Natural killer cell treated with Interleukin-12 subunit alpha and Interleukin-12 subunit beta and Interleukin-15 and Interleukin-18, amount 100 ng/mL, for 72 hours (primary cell): Measurements from ENCODE around the gene BRDT. TPM values are rescaled to one million over a fixed set of nuclear protein-coding genes. Genes with fewer than 3 reads are reported as not detected.
A peak's percentile ranks its signal among the peaks of the same experiment; 100 is the strongest.
"Not testable (repeated sequence)": the region's sequence is repeated elsewhere in the genome, so short reads cannot be mapped to it uniquely, and the experiment has no call there.

Experiments used
- ATAC-seq, 2 donors: fragments of 150-1000 bp; cut with Tn5 transposase in 1 of 2; sonication (Bioruptor Pico), chemical (Tn5 transposase) in 1 of 2; 2 replicates each; pipeline ENCODE4 v1.10.0; 2021
- DNase-seq: peaks from one replicate; pipeline ENCODE4 v3.0.0; 2022; ENCODE audit warnings: low spot score
- H3K27ac Mint-ChIP-seq, 2 donors: 1 replicate in 1 of 2; 2 replicates in 1 of 2; pipeline ENCODE4 v1.8.0; 2022; ENCODE audit warnings: mixed read lengths in 2 of 2, mild to moderate bottlenecking in 1 of 2, moderate library complexity in 1 of 2
- H3K27me3 Mint-ChIP-seq, 2 donors: 1 replicate in 1 of 2; 2 replicates in 1 of 2; pipeline ENCODE4 v1.8.0; 2022; ENCODE audit warnings: mixed read lengths in 2 of 2
- H3K36me3 Mint-ChIP-seq: one replicate; pipeline ENCODE4 v1.8.0; 2022; ENCODE audit warnings: mixed read lengths
- H3K4me1 Mint-ChIP-seq, 2 donors: 1 replicate in 1 of 2; 2 replicates in 1 of 2; pipeline ENCODE4 v1.8.0; 2022; ENCODE audit warnings: low read depth in 2 of 2, mixed read lengths in 2 of 2, mild to moderate bottlenecking in 1 of 2
- H3K4me3 Mint-ChIP-seq: one replicate; pipeline ENCODE4 v1.8.0; 2022; ENCODE audit warnings: mixed read lengths
- H3K9me3 Mint-ChIP-seq: 2 replicates; pipeline ENCODE4 v1.8.0; 2022; ENCODE audit warnings: mixed read lengths
- total RNA-seq, 2 donors: library from RNA; stranded (reverse); gene quantifications; one replicate each; pipeline ENCODE4 v1.2.3, GENCODE V29; 2022

BRDT gene
- total RNA-seq, 2 donors from 2014 or later = not detected

- peak in 1 of 2 donors; percentile 45 for ATAC-seq
These were observed 67.6 kb downstream of the BRDT start for GRCh38 chr1:92016720-92017316.

GRCh38 chr1:92017656-92018055 is 68.5 kb downstream of the BRDT start:
- Mint-ChIP-seq H3K4me3 (peak overlapping the region; percentile 25), H3K27me3 (no peaks in the 10 kb centered on the region), H3K36me3 (no peaks in the 10 kb centered on the region), H3K9me3 (no peaks in the 10 kb centered on the region), H3K4me1 (peaks cover 19 to 20% of the 10 kb centered on the region in 2 donors), H3K27ac (peak overlapping the region; percentile 1 to 15)
- ATAC-seq = no peak
- DNase-seq = no peak

More at GRCh38 chr1:92016720-92017316, 67.6 kb downstream of the BRDT start:
- DNase-seq = no peak
- Mint-ChIP-seq H3K9me3 (no peaks in the 10 kb centered on the region), H3K4me3 (peak overlapping the region; percentile 38), H3K27ac (peak overlapping the region in 1 of 2 donors; percentile 2), H3K4me1 (peaks cover 19 to 20% of the 10 kb centered on the region in 2 donors), H3K36me3 (no peaks in the 10 kb centered on the region), H3K27me3 (no peaks in the 10 kb centered on the region)

GRCh38 chr1:92026042-92026441 is 76.8 kb downstream of the BRDT start:
- not testable (repeated sequence) for ATAC-seq, H3K27ac Mint-ChIP-seq, H3K36me3 Mint-ChIP-seq, DNase-seq, H3K4me3 Mint-ChIP-seq, H3K9me3 Mint-ChIP-seq
- Mint-ChIP-seq H3K27me3 (peaks cover 0 to 11% of the 10 kb centered on the region in 2 donors), H3K4me1 (peaks cover 10 to 16% of the 10 kb centered on the region in 2 donors)

- Mint-ChIP-seq H3K9me3 (no peaks in the 10 kb centered on the region), H3K4me1 (peaks cover 10 to 20% of the 10 kb centered on the region in 2 donors), H3K27me3 (peaks cover 0 to 11% of the 10 kb centered on the region in 2 donors), H3K4me3 (no peak overlapping the region), H3K27ac (no peak overlapping the region), H3K36me3 (no peaks in the 10 kb centered on the region)
- ATAC-seq (no peak), DNase-seq (no peak)
These were observed 77.6 kb downstream of the BRDT start for GRCh38 chr1:92026806-92027205.

- Mint-ChIP-seq H3K27ac (peak overlapping the region; percentile 47 to 49), H3K4me1 (peaks cover 10 to 20% of the 10 kb centered on the region in 2 donors), H3K4me3 (peak overlapping the region; percentile 85), H3K27me3 (peaks cover 0 to 7% of the 10 kb centered on the region in 2 donors), H3K9me3 (no peaks in the 10 kb centered on the region), H3K36me3 (no peaks in the 10 kb centered on the region)
- ATAC-seq (no peak), DNase-seq (no peak)
These were observed 80.2 kb downstream of the BRDT start for GRCh38 chr1:92029241-92029922.

- peak overlapping the region; percentile 37 to 54 for H3K27ac Mint-ChIP-seq
- DNase-seq (no peak), ATAC-seq (peak in 1 of 2 donors; percentile 54)
These were observed 81.5 kb downstream of the BRDT start for GRCh38 chr1:92030656-92031107.

GRCh38 chr1:92031281-92032110 is 82.3 kb downstream of the BRDT start:
- peak overlapping the region; percentile 3 for H3K4me3 Mint-ChIP-seq
- H3K27ac Mint-ChIP-seq = peak overlapping the region in 1 of 2 donors; percentile 54
- H3K4me1 Mint-ChIP-seq = peaks cover 10 to 20% of the 10 kb centered on the region in 2 donors
- DNase-seq = no peak
- H3K27me3 Mint-ChIP-seq = peaks cover 0 to 11% of the 10 kb centered on the region in 2 donors
- no peaks in the 10 kb centered on the region for H3K9me3 Mint-ChIP-seq
- no peaks in the 10 kb centered on the region for H3K36me3 Mint-ChIP-seq
- no peak for ATAC-seq

More at GRCh38 chr1:92030656-92031107, 81.5 kb downstream of the BRDT start:
- Mint-ChIP-seq H3K4me3 (peak overlapping the region; percentile 85), H3K27me3 (peaks cover 0 to 8% of the 10 kb centered on the region in 2 donors), H3K4me1 (peaks cover 10 to 20% of the 10 kb centered on the region in 2 donors), H3K36me3 (no peaks in the 10 kb centered on the region), H3K9me3 (no peaks in the 10 kb centered on the region)

- no peak overlapping the region for H3K4me3 Mint-ChIP-seq
- no peaks in the 10 kb centered on the region for H3K9me3 Mint-ChIP-seq
- no peak for DNase-seq
- H3K4me1 Mint-ChIP-seq = no peaks in the 10 kb centered on the region
- no peaks in the 10 kb centered on the region for H3K36me3 Mint-ChIP-seq
- no peak for ATAC-seq
- peaks cover 0 to 4% of the 10 kb centered on the region in 2 donors for H3K27me3 Mint-ChIP-seq
- H3K27ac Mint-ChIP-seq = no peak overlapping the region
These were observed 88.2 kb downstream of the BRDT start for GRCh38 chr1:92037400-92037799.

GRCh38 chr1:92038695-92039346 is 89.6 kb downstream of the BRDT start:
- DNase-seq = no peak
- peaks cover 0 to 4% of the 10 kb centered on the region in 2 donors for H3K27me3 Mint-ChIP-seq
- no peak for ATAC-seq
- H3K27ac Mint-ChIP-seq = no peak overlapping the region
- no peaks in the 10 kb centered on the region for H3K36me3 Mint-ChIP-seq
- H3K4me3 Mint-ChIP-seq = no peak overlapping the region
- H3K4me1 Mint-ChIP-seq = no peaks in the 10 kb centered on the region
- H3K9me3 Mint-ChIP-seq = no peaks in the 10 kb centered on the region

- ATAC-seq = no peak
These were observed 91.8 kb downstream of the BRDT start for GRCh38 chr1:92040971-92041370.

GRCh38 chr1:92043621-92044020 is 94.4 kb downstream of the BRDT start:
- Mint-ChIP-seq H3K4me1 (no peaks in the 10 kb centered on the region), H3K27me3 (no peaks in the 10 kb centered on the region), H3K4me3 (no peak overlapping the region), H3K27ac (no peak overlapping the region), H3K9me3 (no peaks in the 10 kb centered on the region), H3K36me3 (no peaks in the 10 kb centered on the region)
- no peak for ATAC-seq
- DNase-seq = no peak

More at GRCh38 chr1:92040971-92041370, 91.8 kb downstream of the BRDT start:
- H3K9me3 Mint-ChIP-seq = no peaks in the 10 kb centered on the region
- no peaks in the 10 kb centered on the region for H3K36me3 Mint-ChIP-seq
- H3K27ac Mint-ChIP-seq = no peak overlapping the region
- no peak for DNase-seq
- no peaks in the 10 kb centered on the region for H3K4me1 Mint-ChIP-seq
- H3K27me3 Mint-ChIP-seq = peaks cover 0 to 2% of the 10 kb centered on the region in 2 donors
- no peak overlapping the region for H3K4me3 Mint-ChIP-seq

GRCh38 chr1:92045766-92046495 is 96.7 kb downstream of the BRDT start:
- H3K36me3 Mint-ChIP-seq = no peaks in the 10 kb centered on the region
- H3K27me3 Mint-ChIP-seq = no peaks in the 10 kb centered on the region
- ATAC-seq (no peak), DNase-seq (no peak)
- no peaks in the 10 kb centered on the region for H3K9me3 Mint-ChIP-seq
- H3K27ac Mint-ChIP-seq = no peak overlapping the region
- no peaks in the 10 kb centered on the region for H3K4me1 Mint-ChIP-seq
- no peak overlapping the region for H3K4me3 Mint-ChIP-seq

- no peak overlapping the region for H3K27ac Mint-ChIP-seq
- no peaks in the 10 kb centered on the region for H3K9me3 Mint-ChIP-seq
- no peak for DNase-seq
- no peak overlapping the region for H3K4me3 Mint-ChIP-seq
- no peak for ATAC-seq
- no peaks in the 10 kb centered on the region for H3K36me3 Mint-ChIP-seq
- H3K4me1 Mint-ChIP-seq = no peaks in the 10 kb centered on the region
- peaks cover 0 to 6% of the 10 kb centered on the region in 2 donors for H3K27me3 Mint-ChIP-seq
These were observed 102.7 kb downstream of the BRDT start for GRCh38 chr1:92051948-92052347.
